H1 (cell line): Measurements from ENCODE around the gene ATP11A. TPM values are rescaled to one million over a fixed set of nuclear protein-coding genes. Genes with fewer than 3 reads are reported as not detected.

ENCODE experiments used
- ASH2L ChIP-seq: fragments of 200-600, 300-600 bp; sonication (generic); IDR thresholded peaks from one replicate; pipeline ENCODE4 v1.7.1; 2017; ENCODE audit warnings: low read length
- CBX5 ChIP-seq: fragments of 300-800, 300-1000 bp; sonication (generic); IDR thresholded peaks from 2 replicates; pipeline ENCODE4 v1.7.1; 2016; ENCODE audit warnings: antibody characterized with exemption, low read length, low read depth
- CBX8 ChIP-seq: fragments of 300-800, 300-1000 bp; sonication (generic); IDR thresholded peaks from 2 replicates; pipeline ENCODE4 v1.7.1; 2016; ENCODE audit warnings: low read depth, low read length, borderline replicate concordance
- CEBPB ChIP-seq: IDR thresholded peaks from 2 replicates; pipeline ENCODE4 v1.6.1; 2012; ENCODE audit warnings: low read depth, low read length
- CHD1 ChIP-seq: IDR thresholded peaks from 2 replicates; pipeline ENCODE4 v1.6.1; 2012; ENCODE audit warnings: low read depth, low read length, improper control_type of control experiment
- CREB1 ChIP-seq: IDR thresholded peaks from 2 replicates; pipeline ENCODE4 v1.6.1; 2012; ENCODE audit warnings: inconsistent platforms
- E2F6 ChIP-seq: IDR thresholded peaks from 2 replicates; pipeline ENCODE4 v1.6.1; 2012; ENCODE audit warnings: inconsistent platforms
- EP300 ChIP-seq, 2 experiments: IDR thresholded peaks; 1 replicate in 1 of 2; 2 replicates in 1 of 2; pipeline ENCODE4 v1.6.1; 2011 to 2012; ENCODE audit warnings: low read depth in 2 of 2, low read length in 2 of 2, mild to moderate bottlenecking in 2 of 2, borderline replicate concordance in 1 of 2, inconsistent platforms in 1 of 2, moderate library complexity in 1 of 2
- EZH2 ChIP-seq: fragments of 200-600 bp; sonication (generic); IDR thresholded peaks from 2 replicates; pipeline ENCODE4 v1.7.1; 2012; ENCODE audit warnings: low read depth, mild to moderate bottlenecking, moderate library complexity, low read length, inconsistent platforms; ENCODE audit not compliant: severe bottlenecking
- FOSL1 ChIP-seq: IDR thresholded peaks from 2 replicates; pipeline ENCODE4 v1.6.1; 2011; ENCODE audit warnings: mild to moderate bottlenecking, low read depth, low read length, moderate library complexity; ENCODE audit not compliant: insufficient read depth
- GABPA ChIP-seq: IDR thresholded peaks from 2 replicates; pipeline ENCODE4 v1.6.1; 2011; ENCODE audit warnings: mild to moderate bottlenecking, low read length, moderate library complexity, borderline replicate concordance; ENCODE audit not compliant: insufficient read depth
- GTF2F1 ChIP-seq: IDR thresholded peaks from 2 replicates; pipeline ENCODE4 v1.6.1; 2012; ENCODE audit warnings: low read depth, low read length, improper control_type of control experiment, borderline replicate concordance
- KDM5A ChIP-seq: fragments of 200-600 bp; IDR thresholded peaks from 2 replicates; pipeline ENCODE4 v1.7.1; 2012; ENCODE audit warnings: mild to moderate bottlenecking, low read length, inconsistent platforms, mixed read lengths
- MAFK ChIP-seq: IDR thresholded peaks from 2 replicates; pipeline ENCODE4 v1.6.1; 2012; ENCODE audit warnings: low read depth, mild to moderate bottlenecking, improper control_type of control experiment, low read length
- NANOG ChIP-seq: IDR thresholded peaks from 2 replicates; pipeline ENCODE4 v1.6.1; 2011; ENCODE audit warnings: low read length, low read depth, mild to moderate bottlenecking, inconsistent platforms; ENCODE audit not compliant: insufficient read depth, poor library complexity, severe bottlenecking
- POLR2AphosphoS5 ChIP-seq: IDR thresholded peaks from 2 replicates; pipeline ENCODE4 v1.6.1; 2011; ENCODE audit warnings: low read depth, low read length
- POU5F1 ChIP-seq: IDR thresholded peaks from 2 replicates; pipeline ENCODE4 v1.6.1; 2011; ENCODE audit warnings: low read depth, mild to moderate bottlenecking, low read length, moderate library complexity
- RBBP5 ChIP-seq: IDR thresholded peaks from 2 replicates; pipeline ENCODE4 v1.7.1; 2012; ENCODE audit warnings: low read depth, mild to moderate bottlenecking, inconsistent platforms, low read length, moderate library complexity, borderline replicate concordance
- RNF2 ChIP-seq: fragments of 200-900, 300-1000 bp; sonication (generic); IDR thresholded peaks from 2 replicates; pipeline ENCODE4 v1.7.1; 2016; ENCODE audit warnings: borderline replicate concordance, low read depth, mild to moderate bottlenecking, antibody characterized with exemption, low read length; ENCODE audit not compliant: poor library complexity, severe bottlenecking; ENCODE audit errors: missing control alignments
- RXRA ChIP-seq: IDR thresholded peaks from 2 replicates; pipeline ENCODE4 v1.6.1; 2011; ENCODE audit warnings: low read depth, mild to moderate bottlenecking, low read length, moderate library complexity; ENCODE audit not compliant: insufficient read depth
- SIRT6 ChIP-seq: IDR thresholded peaks from one replicate; pipeline ENCODE4 v1.7.1; 2012; ENCODE audit warnings: low read length, inconsistent platforms
- SUZ12 ChIP-seq: fragments of 200-600 bp; sonication (generic); IDR thresholded peaks from 2 replicates; pipeline ENCODE4 v1.6.1; 2012; ENCODE audit warnings: mild to moderate bottlenecking, inconsistent platforms, low read length, moderate library complexity, mixed read lengths
- TBP ChIP-seq: IDR thresholded peaks from 2 replicates; pipeline ENCODE4 v1.6.1; 2011; ENCODE audit warnings: low read depth, low read length, improper control_type of control experiment
- TEAD4 ChIP-seq: IDR thresholded peaks from 2 replicates; pipeline ENCODE4 v1.6.1; 2012; ENCODE audit warnings: low read depth, low read length, inconsistent platforms, mixed read lengths
- polyA plus RNA-seq, 7 experiments: library from polyadenylated mRNA; depleted of rRNA in 3 of 7; stranded (reverse) in 5 of 7; unstranded in 2 of 7; fragments of >200 nt in 5 of 7; fragments of 200-250 nt in 2 of 7; gene quantifications; 1 replicate in 5 of 7; 2 replicates in 1 of 7; 4 replicates in 1 of 7; pipeline versions ENCODE4 v1.2.1 to v1.2.3, GENCODE V29; 2011 to 2013; ENCODE audit warnings: missing spikeins in 2 of 7, mixed read lengths in 2 of 7
- total RNA-seq: library from RNA; stranded (reverse); fragmentation: NEBNext Ultra II Directional; extraction: Animal tissue kit (Norgen Biotek cat#: 25700); gene quantifications from 2 replicates; pipeline ENCODE4 v1.2.1, GENCODE V29; 2021

ATP11A gene
- total and polyA plus RNA-seq, 2 of the 8 experiments (the other 6 are each of a cell fraction or from before 2014, with no cell fraction given) = 28.8 to 72.9 TPM

DNA sequence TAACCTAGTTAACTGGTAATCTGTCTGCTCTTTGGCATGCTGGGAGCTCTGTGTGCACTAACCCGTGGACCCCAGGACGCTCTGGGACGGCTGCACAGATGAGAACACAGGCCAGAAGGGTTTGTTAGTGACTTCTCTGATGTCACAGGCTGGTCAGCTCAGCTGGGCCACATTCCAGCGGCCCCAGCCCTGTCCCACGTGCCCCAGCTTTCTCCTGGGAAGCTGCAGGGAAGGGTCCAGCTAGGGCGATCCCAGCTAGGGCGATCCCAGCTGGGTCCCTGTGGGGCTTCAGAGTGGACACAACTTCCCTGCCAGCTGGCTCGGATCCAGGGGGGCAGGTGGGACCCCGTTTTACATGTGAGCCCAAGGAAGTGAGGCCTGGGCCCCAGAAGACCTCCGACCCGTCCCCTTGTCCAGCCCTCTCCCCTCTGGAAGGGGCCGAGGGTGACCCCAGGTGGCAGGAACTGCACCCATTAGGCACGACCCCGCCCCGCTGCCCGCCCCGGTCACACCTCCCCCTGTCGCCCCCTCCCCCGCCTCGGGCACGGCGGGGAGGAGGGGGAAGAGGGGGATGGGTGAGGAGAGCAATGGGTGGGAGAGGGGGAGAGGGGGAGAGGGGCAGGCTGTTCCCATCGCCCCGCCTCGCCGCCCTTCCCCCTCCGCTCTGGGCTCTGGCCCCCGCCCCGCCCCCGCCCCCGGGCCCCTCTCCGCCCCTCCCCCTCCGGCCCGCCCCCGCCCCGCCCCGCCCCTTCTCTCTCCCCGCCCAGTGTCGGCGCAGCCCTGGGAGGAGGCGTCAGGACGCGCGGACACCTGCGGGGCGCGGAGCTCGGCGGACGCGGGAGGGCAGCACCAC, 204.0 kb downstream of the ATP11A start (continued):
- TF ChIP-seq CHD1 (no peak), E2F6 (peak; percentile 35; the same call in 1 of the 2 replicates), CBX8 (no peak), POLR2AphosphoS5 (no peak), CBX5 (no peak), CREB1 (peak; percentile 54; the same call in 1 of the 2 replicates), TBP (0 out of 2 replicates have a peak, but pooled peaks have one; percentile 9), ASH2L (peak; percentile 36), NANOG (no peak), KDM5A (no peak), RNF2 (no peak), SIRT6 (no peak), EZH2 (no peak), CEBPB (no peak), RXRA (no peak), TEAD4 (peak; percentile 92), SUZ12 (no peak), RBBP5 (no peak), POU5F1 (no peak), FOSL1 (no peak), MAFK (no peak), GTF2F1 (no peak), EP300 (IDR thresholded peaks at IDR 0.05; ENCODE audit: borderline replicate concordance in 1 of 2, low read depth in 2 of 2, low read length in 2 of 2) (no peak), GABPA (no peak)
